CD4-positive, alpha-beta T cell treated with Interleukin-17A for 1 hour (primary cell): ENCODE measurements around the gene RNF150.
"Not testable (repeated sequence)": the region's sequence is repeated elsewhere in the genome, so short reads cannot be mapped to it uniquely, and the experiment has no call there.

ENCODE experiments used
- DNase-seq: peaks from one replicate; pipeline ENCODE4 v3.0.0-alpha.2; 2020

Gene RNF150

GRCh38 chr4:141133146-141133998 is at the start of gene RNF150:
RNF150 (minus strand) TSS chr4:141133469.
- peak; percentile 14 for DNase-seq

GRCh38 chr4:141180991-141181761 is 47.9 kb upstream of the RNF150 start:
- DNase-seq = no peak

GRCh38 chr4:141179474-141180373 is 46.5 kb upstream of the RNF150 start:
- DNase-seq = no peak

- no peak for DNase-seq
Measured at GRCh38 chr4:141177171-141177570, 43.9 kb upstream of the RNF150 start.

GRCh38 chr4:141174457-141174856 is 41.2 kb upstream of the RNF150 start:
- DNase-seq = no peak

GRCh38 chr4:141170671-141171070 is 37.4 kb upstream of the RNF150 start:
- DNase-seq = no peak

GRCh38 chr4:141169391-141169790 is 36.1 kb upstream of the RNF150 start:
- no peak for DNase-seq

- DNase-seq = not testable (repeated sequence)
Measured at GRCh38 chr4:141165001-141165400, 31.7 kb upstream of the RNF150 start.

GRCh38 chr4:141159027-141159426 is 25.8 kb upstream of the RNF150 start:
- DNase-seq = no peak

- DNase-seq = no peak
Measured at GRCh38 chr4:141158219-141158618, 24.9 kb upstream of the RNF150 start.

GRCh38 chr4:141155586-141155985 is 22.3 kb upstream of the RNF150 start:
- DNase-seq = no peak

- no peak for DNase-seq
Measured at GRCh38 chr4:141154725-141155124, 21.5 kb upstream of the RNF150 start.

- DNase-seq = no peak
Measured at GRCh38 chr4:141153751-141154510, 20.7 kb upstream of the RNF150 start.

GRCh38 chr4:141144207-141144606 is 10.9 kb upstream of the RNF150 start:
- DNase-seq = no peak

- DNase-seq = no peak
Measured at GRCh38 chr4:141142423-141142822, 9.2 kb upstream of the RNF150 start.

GRCh38 chr4:141140391-141141200 is 7.3 kb upstream of the RNF150 start:
- DNase-seq = no peak

- no peak for DNase-seq
Measured at GRCh38 chr4:141133999-141134995, 1.0 kb upstream of the RNF150 start.

GRCh38 chr4:141132709-141133145 is 542 bp downstream of the RNF150 start:
- DNase-seq = no peak

- DNase-seq = no peak
Measured at GRCh38 chr4:141132072-141132708, 1.1 kb downstream of the RNF150 start.

GRCh38 chr4:141131723-141132071 is 1.6 kb downstream of the RNF150 start:
- DNase-seq = no peak
